ENCODE results near the gene MTA1.

DNA sequence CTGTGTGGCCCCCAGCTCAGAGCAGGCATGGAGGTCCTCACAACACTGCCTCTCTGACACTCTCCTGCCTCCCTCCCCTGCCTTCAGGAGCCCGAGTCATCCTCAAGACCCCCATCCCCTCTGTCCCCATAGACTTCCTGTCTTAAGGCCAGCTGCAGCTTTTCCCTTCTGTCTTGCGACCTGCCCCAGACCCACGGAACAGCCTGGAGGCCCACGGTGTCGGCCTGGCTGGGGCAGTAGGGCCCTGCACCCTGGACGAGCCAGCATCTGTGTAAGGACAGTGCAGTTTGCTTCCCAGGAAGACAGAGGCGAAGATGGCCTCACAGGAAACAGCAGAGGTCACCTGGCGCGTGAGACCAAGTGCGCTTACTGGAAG, 81.1 kb downstream of the MTA1 start:
- TF ChIP-seq ZNF274 (IDR thresholded peaks at IDR 0.05; ENCODE audit: low read depth, low read length) (no peak), SUZ12 (IDR thresholded peaks at IDR 0.05; ENCODE audit: extremely low read depth, insufficient read depth, insufficient read length) (no peak)
